H1 (cell line): ENCODE results near the gene USH2A. TPM values are rescaled to one million over a fixed set of nuclear protein-coding genes. Genes with fewer than 3 reads are reported as not detected.

Experiments used
- ATF3 ChIP-seq: IDR thresholded peaks from 2 replicates; pipeline ENCODE4 v1.6.1; 2011; ENCODE audit warnings: low read depth, mild to moderate bottlenecking, low read length; ENCODE audit not compliant: insufficient read depth
- CEBPB ChIP-seq: IDR thresholded peaks from 2 replicates; pipeline ENCODE4 v1.6.1; 2012; ENCODE audit warnings: low read depth, low read length
- CHD7 ChIP-seq: fragments of 300-600 bp; sonication (generic); IDR thresholded peaks from 2 replicates; pipeline ENCODE4 v1.7.1; 2012; ENCODE audit warnings: low read length, moderate library complexity, mild to moderate bottlenecking, inconsistent platforms; ENCODE audit not compliant: insufficient replicate concordance
- SIX5 ChIP-seq: IDR thresholded peaks from 2 replicates; pipeline ENCODE4 v1.6.1; 2011; ENCODE audit warnings: mild to moderate bottlenecking, low read depth, low read length
- SP1 ChIP-seq: IDR thresholded peaks from 2 replicates; pipeline ENCODE4 v1.6.1; 2011; ENCODE audit warnings: low read depth, low read length
- SP4 ChIP-seq: IDR thresholded peaks from 2 replicates; pipeline ENCODE4 v1.6.1; 2012; ENCODE audit warnings: low read length, inconsistent platforms
- polyA plus RNA-seq, 7 experiments: library from polyadenylated mRNA; depleted of rRNA in 3 of 7; stranded (reverse) in 5 of 7; unstranded in 2 of 7; fragments of >200 nt in 5 of 7; fragments of 200-250 nt in 2 of 7; gene quantifications; 1 replicate in 5 of 7; 2 replicates in 1 of 7; 4 replicates in 1 of 7; pipeline versions ENCODE4 v1.2.1 to v1.2.3, GENCODE V29; 2011 to 2013; ENCODE audit warnings: missing spikeins in 2 of 7, mixed read lengths in 2 of 7
- total RNA-seq: library from RNA; stranded (reverse); fragmentation: NEBNext Ultra II Directional; extraction: Animal tissue kit (Norgen Biotek cat#: 25700); gene quantifications from 2 replicates; pipeline ENCODE4 v1.2.1, GENCODE V29; 2021

USH2A gene
- total and polyA plus RNA-seq, 2 of the 8 experiments (the other 6 are each of a cell fraction or from before 2014, with no cell fraction given), result 0.02 to 0.17 TPM

DNA sequence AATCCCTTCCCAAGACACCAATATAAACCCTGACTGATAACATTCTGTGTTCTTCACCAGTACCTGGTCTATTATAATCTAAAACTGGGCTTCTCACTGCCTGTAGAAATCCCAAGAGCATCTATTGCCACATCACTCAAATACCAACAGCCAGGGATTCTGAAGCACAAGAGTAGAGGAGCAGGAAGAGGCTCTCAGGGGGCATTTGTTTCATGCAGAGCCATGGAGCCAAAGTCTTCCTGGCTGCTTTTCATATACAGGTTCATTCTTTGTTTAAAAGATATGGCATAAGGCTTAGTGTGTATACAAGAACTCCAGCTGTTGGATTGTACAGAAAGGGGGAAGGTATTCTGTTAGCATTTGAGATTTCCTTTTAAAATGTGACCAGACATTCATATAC lies 38.2 kb upstream of the USH2A start (continued):
- TF ChIP-seq CHD7, result no peak
- no peak for TF ChIP-seq CEBPB
- TF ChIP-seq ATF3, result no peak
- TF ChIP-seq SP4, result no peak
- no peak for TF ChIP-seq SP1
- no peak for TF ChIP-seq SIX5
